ENCODE data around the gene MAPK10. TPM values are rescaled to one million over a fixed set of nuclear protein-coding genes. Genes with fewer than 3 reads are reported as not detected.

Gene MAPK10
- total and polyA plus RNA-seq, 4 donors, result 0.82 to 3.6 (median 2.3) TPM

DNA sequence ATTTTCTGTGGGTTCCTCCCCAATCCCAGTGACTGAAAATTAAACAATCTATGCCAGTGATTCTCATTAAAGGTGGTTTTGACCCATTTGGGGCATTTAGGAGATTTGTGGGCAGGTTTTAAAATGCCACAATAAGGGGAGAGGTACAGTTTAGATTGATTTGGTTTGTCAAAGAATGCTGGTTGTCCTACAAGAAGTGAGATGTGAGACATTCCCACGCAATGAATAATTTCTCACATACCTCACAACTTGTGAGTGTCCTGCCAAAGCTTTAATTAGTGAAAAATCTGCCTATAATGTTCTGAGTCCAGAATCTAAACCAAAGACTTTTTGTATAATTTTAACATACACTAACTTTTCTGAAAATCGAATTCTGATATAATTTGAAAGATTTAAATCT lies 199.4 kb downstream of the MAPK10 start:
- DNase-seq (ENCODE audit: low spot score), result no peak
- no peak for TF ChIP-seq HNF4G (IDR thresholded peaks at IDR 0.05)
- TF ChIP-seq TAF1 (conservative IDR thresholded peaks at IDR 0.05), result no peak
- TF ChIP-seq NR2F2 (IDR thresholded peaks at IDR 0.05), result no peak
- no peak for TF ChIP-seq HNF4A (conservative IDR thresholded peaks at IDR 0.05)
- no peak for TF ChIP-seq YY1 (IDR thresholded peaks at IDR 0.05)
- no peak for TF ChIP-seq RXRA (IDR thresholded peaks at IDR 0.05)
- TF ChIP-seq FOXA1 (IDR thresholded peaks at IDR 0.05), result no peak
- TF ChIP-seq FOXA2 (IDR thresholded peaks at IDR 0.05), result no peak
- TF ChIP-seq JUND (IDR thresholded peaks at IDR 0.05), result no peak
- TF ChIP-seq EGR1 (IDR thresholded peaks at IDR 0.05; ENCODE audit: low read depth in 2 of 2), result no peak
- TF ChIP-seq, protein P1, sequence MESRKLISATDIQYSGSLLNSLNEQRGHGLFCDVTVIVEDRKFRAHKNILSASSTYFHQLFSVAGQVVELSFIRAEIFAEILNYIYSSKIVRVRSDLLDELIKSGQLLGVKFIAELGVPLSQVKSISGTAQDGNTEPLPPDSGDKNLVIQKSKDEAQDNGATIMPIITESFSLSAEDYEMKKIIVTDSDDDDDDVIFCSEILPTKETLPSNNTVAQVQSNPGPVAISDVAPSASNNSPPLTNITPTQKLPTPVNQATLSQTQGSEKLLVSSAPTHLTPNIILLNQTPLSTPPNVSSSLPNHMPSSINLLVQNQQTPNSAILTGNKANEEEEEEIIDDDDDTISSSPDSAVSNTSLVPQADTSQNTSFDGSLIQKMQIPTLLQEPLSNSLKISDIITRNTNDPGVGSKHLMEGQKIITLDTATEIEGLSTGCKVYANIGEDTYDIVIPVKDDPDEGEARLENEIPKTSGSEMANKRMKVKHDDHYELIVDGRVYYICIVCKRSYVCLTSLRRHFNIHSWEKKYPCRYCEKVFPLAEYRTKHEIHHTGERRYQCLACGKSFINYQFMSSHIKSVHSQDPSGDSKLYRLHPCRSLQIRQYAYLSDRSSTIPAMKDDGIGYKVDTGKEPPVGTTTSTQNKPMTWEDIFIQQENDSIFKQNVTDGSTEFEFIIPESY (IDR thresholded peaks at IDR 0.05), result no peak
- no peak for TF ChIP-seq RAD21 (IDR thresholded peaks at IDR 0.05)
- TF ChIP-seq, protein P2, sequence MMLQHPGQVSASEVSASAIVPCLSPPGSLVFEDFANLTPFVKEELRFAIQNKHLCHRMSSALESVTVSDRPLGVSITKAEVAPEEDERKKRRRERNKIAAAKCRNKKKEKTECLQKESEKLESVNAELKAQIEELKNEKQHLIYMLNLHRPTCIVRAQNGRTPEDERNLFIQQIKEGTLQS (IDR thresholded peaks at IDR 0.05), result no peak
- TF ChIP-seq, protein P3, sequence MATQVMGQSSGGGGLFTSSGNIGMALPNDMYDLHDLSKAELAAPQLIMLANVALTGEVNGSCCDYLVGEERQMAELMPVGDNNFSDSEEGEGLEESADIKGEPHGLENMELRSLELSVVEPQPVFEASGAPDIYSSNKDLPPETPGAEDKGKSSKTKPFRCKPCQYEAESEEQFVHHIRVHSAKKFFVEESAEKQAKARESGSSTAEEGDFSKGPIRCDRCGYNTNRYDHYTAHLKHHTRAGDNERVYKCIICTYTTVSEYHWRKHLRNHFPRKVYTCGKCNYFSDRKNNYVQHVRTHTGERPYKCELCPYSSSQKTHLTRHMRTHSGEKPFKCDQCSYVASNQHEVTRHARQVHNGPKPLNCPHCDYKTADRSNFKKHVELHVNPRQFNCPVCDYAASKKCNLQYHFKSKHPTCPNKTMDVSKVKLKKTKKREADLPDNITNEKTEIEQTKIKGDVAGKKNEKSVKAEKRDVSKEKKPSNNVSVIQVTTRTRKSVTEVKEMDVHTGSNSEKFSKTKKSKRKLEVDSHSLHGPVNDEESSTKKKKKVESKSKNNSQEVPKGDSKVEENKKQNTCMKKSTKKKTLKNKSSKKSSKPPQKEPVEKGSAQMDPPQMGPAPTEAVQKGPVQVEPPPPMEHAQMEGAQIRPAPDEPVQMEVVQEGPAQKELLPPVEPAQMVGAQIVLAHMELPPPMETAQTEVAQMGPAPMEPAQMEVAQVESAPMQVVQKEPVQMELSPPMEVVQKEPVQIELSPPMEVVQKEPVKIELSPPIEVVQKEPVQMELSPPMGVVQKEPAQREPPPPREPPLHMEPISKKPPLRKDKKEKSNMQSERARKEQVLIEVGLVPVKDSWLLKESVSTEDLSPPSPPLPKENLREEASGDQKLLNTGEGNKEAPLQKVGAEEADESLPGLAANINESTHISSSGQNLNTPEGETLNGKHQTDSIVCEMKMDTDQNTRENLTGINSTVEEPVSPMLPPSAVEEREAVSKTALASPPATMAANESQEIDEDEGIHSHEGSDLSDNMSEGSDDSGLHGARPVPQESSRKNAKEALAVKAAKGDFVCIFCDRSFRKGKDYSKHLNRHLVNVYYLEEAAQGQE (IDR thresholded peaks at IDR 0.05), result no peak
- Histone ChIP-seq H3K9ac (ENCODE audit: low read depth in 1 of 2, low read length in 2 of 2) (no peak overlapping the region), H3K27ac (ENCODE audit: low read depth in 1 of 2, low read length in 2 of 2) (no peak overlapping the region), H3K27me3 (ENCODE audit: control insufficient read depth in 4 of 4, insufficient read depth in 4 of 4, low read length in 3 of 4) (no peaks in the 10 kb centered on the region), H3K36me3 (ENCODE audit: control insufficient read depth in 4 of 4, insufficient read depth in 3 of 4, low read depth in 1 of 4, low read length in 3 of 4) (no peaks in the 10 kb centered on the region), H3K4me3 (ENCODE audit: low read depth in 1 of 3, low read length in 3 of 3) (no peak overlapping the region), H3K9me3 (ENCODE audit: control insufficient read depth in 4 of 4, low read length in 3 of 4) (no peaks in the 10 kb centered on the region), H3K4me1 (ENCODE audit: control insufficient read depth in 4 of 4, insufficient read depth in 4 of 4, low read length in 3 of 4) (no peaks in the 10 kb centered on the region)
- 79% methylated on average over 2 of the region's 2 CpGs for WGBS

DNA sequence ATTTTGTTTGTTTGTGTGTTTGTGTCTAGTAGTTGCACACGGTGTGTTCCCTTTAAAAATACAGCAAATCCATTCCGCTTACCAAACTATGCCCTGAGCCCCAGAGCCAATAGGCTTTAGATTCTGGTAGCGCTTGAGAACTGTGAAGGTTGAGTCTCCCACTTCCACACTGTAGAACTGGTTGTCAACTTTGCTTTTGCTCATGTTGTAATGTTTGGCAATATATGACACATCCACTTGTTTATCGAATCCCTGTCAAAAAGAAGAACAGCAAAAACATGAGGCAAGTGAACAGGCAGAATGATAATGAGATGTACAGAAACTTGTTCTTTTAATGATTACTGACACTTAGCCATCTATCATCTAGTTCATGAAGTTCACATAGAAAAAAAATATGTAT lies 200.6 kb downstream of the MAPK10 start:
- DNase-seq (ENCODE audit: low spot score), result no peak
- no peak overlapping the region for H3K9ac ChIP-seq (ENCODE audit: low read depth in 1 of 2, low read length in 2 of 2)
- no peak for TF ChIP-seq TAF1 (conservative IDR thresholded peaks at IDR 0.05)
- TF ChIP-seq RXRA (IDR thresholded peaks at IDR 0.05), result no peak
- no peak for TF ChIP-seq YY1 (IDR thresholded peaks at IDR 0.05)
- TF ChIP-seq, protein P3 (IDR thresholded peaks at IDR 0.05), result no peak
- TF ChIP-seq, protein P4, sequence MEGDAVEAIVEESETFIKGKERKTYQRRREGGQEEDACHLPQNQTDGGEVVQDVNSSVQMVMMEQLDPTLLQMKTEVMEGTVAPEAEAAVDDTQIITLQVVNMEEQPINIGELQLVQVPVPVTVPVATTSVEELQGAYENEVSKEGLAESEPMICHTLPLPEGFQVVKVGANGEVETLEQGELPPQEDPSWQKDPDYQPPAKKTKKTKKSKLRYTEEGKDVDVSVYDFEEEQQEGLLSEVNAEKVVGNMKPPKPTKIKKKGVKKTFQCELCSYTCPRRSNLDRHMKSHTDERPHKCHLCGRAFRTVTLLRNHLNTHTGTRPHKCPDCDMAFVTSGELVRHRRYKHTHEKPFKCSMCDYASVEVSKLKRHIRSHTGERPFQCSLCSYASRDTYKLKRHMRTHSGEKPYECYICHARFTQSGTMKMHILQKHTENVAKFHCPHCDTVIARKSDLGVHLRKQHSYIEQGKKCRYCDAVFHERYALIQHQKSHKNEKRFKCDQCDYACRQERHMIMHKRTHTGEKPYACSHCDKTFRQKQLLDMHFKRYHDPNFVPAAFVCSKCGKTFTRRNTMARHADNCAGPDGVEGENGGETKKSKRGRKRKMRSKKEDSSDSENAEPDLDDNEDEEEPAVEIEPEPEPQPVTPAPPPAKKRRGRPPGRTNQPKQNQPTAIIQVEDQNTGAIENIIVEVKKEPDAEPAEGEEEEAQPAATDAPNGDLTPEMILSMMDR (IDR thresholded peaks at IDR 0.05; ENCODE audit: low read depth, low read length, missing input control), result no peak
- TF ChIP-seq FOXA2 (IDR thresholded peaks at IDR 0.05), result no peak
- TF ChIP-seq, protein P2 (IDR thresholded peaks at IDR 0.05), result no peak
- TF ChIP-seq, protein P5, sequence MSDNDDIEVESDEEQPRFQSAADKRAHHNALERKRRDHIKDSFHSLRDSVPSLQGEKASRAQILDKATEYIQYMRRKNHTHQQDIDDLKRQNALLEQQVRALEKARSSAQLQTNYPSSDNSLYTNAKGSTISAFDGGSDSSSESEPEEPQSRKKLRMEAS (IDR thresholded peaks at IDR 0.05), result no peak
- TF ChIP-seq SP1 (IDR thresholded peaks at IDR 0.05), result no peak
- no peak for TF ChIP-seq RAD21 (IDR thresholded peaks at IDR 0.05)
- no peak for TF ChIP-seq NR2F2 (IDR thresholded peaks at IDR 0.05)
- TF ChIP-seq GABPA (IDR thresholded peaks at IDR 0.05 in 1 of 2, conservative IDR thresholded peaks at IDR 0.05 in 1 of 2), result no peak
- no peak for TF ChIP-seq FOXA1 (IDR thresholded peaks at IDR 0.05)
- no peak for TF ChIP-seq JUND (IDR thresholded peaks at IDR 0.05)
- H3K4me1 ChIP-seq (ENCODE audit: control insufficient read depth in 4 of 4, insufficient read depth in 4 of 4, low read length in 3 of 4), result no peaks in the 10 kb centered on the region
- no peaks in the 10 kb centered on the region for H3K36me3 ChIP-seq (ENCODE audit: control insufficient read depth in 4 of 4, insufficient read depth in 3 of 4, low read depth in 1 of 4, low read length in 3 of 4)
- no peaks in the 10 kb centered on the region for H3K27me3 ChIP-seq (ENCODE audit: control insufficient read depth in 4 of 4, insufficient read depth in 4 of 4, low read length in 3 of 4)
- no peaks in the 10 kb centered on the region for H3K9me3 ChIP-seq (ENCODE audit: control insufficient read depth in 4 of 4, low read length in 3 of 4)
- H3K4me3 ChIP-seq (ENCODE audit: low read depth in 1 of 3, low read length in 3 of 3), result no peak overlapping the region
- 94% methylated on average over 4 of the region's 4 CpGs for WGBS
- no peak overlapping the region for H3K27ac ChIP-seq (ENCODE audit: low read depth in 1 of 2, low read length in 2 of 2)

All from liver (tissue), 9 donors.